ENCODE data around the gene ABCD2.

Gene ABCD2

DNA sequence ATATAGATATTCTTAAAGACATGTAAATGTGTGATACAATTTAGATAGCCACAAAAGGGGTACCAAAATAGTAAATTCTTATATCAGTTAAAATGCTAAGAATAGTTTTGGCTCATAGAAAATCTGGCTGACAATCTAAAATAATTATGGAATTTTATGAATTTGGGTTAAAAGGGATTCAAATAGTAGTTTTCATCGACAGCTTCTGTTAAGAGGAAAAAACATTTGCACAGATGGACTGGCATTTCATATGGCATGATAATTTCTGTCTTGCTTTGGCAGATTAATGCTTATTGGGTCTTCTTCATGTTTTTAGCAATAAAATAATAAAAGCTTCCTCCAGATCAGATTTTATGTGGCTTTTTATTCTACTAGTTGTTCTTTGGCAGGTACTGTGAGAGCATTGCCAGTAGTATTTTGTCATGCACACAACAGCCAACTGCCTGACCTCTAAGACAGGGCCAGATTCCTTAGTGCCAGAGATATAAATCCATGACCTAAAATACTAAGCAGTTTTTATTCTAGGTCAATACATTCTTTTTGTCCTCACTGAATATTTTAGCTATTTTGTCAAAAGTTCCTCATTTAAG, 9.1 kb downstream of the ABCD2 start:
- Histone ChIP-seq H3K9ac (ENCODE audit: low read length) (no peak overlapping the region), H2AK5ac (ENCODE audit: low read length, severe bottlenecking) (no peak overlapping the region), H3K9me3 (ENCODE audit: control insufficient read depth, low read length) (no peaks in the 10 kb centered on the region), H2BK120ac (ENCODE audit: low read depth, low read length) (no peak overlapping the region), H3K27me3 (ENCODE audit: control insufficient read depth in 1 of 2, insufficient read depth in 1 of 2, low read length in 2 of 2) (no peaks in the 10 kb centered on the region), H3K4me2 (ENCODE audit: low read length, poor library complexity, severe bottlenecking) (no peak overlapping the region), H2BK12ac (ENCODE audit: low read length in 2 of 2) (no peak overlapping the region), H2BK5ac (ENCODE audit: low read depth, low read length, poor library complexity, severe bottlenecking) (no peak overlapping the region), H3K18ac (ENCODE audit: low read depth in 1 of 2, low read length in 2 of 2) (no peak overlapping the region), H2BK15ac (ENCODE audit: low read depth, poor library complexity, severe bottlenecking) (no peak overlapping the region), H3K4me3 (ENCODE audit: insufficient read depth in 1 of 2, low read depth in 1 of 2, low read length in 2 of 2) (no peak overlapping the region), H2AFZ (ENCODE audit: low read depth, low read length) (no peak overlapping the region), H3K4me1 (ENCODE audit: control insufficient read depth, insufficient read depth, low read depth, low read length) (no peaks in the 10 kb centered on the region), H3K4ac (ENCODE audit: low read depth in 1 of 2, low read length in 2 of 2) (no peak overlapping the region), H3K14ac (ENCODE audit: low read length in 2 of 2) (no peak overlapping the region), H3K79me1 (replicated peaks; ENCODE audit: low read length, poor library complexity, severe bottlenecking) (no peaks in the 10 kb centered on the region), H4K91ac (ENCODE audit: low read length) (no peak overlapping the region), H4K8ac (ENCODE audit: low read length) (no peak overlapping the region), H3K36me3 (ENCODE audit: control insufficient read depth in 1 of 2, insufficient read depth in 2 of 2, low read depth in 1 of 2, low read length in 2 of 2) (no peaks in the 10 kb centered on the region), H3K27ac (ENCODE audit: low read length, poor library complexity, severe bottlenecking) (no peak overlapping the region), H3K23ac (ENCODE audit: low read length in 2 of 2) (no peak overlapping the region)
- DNase-seq = no peak
- 100% methylated on average over 1 of the region's 1 CpG for WGBS

DNA sequence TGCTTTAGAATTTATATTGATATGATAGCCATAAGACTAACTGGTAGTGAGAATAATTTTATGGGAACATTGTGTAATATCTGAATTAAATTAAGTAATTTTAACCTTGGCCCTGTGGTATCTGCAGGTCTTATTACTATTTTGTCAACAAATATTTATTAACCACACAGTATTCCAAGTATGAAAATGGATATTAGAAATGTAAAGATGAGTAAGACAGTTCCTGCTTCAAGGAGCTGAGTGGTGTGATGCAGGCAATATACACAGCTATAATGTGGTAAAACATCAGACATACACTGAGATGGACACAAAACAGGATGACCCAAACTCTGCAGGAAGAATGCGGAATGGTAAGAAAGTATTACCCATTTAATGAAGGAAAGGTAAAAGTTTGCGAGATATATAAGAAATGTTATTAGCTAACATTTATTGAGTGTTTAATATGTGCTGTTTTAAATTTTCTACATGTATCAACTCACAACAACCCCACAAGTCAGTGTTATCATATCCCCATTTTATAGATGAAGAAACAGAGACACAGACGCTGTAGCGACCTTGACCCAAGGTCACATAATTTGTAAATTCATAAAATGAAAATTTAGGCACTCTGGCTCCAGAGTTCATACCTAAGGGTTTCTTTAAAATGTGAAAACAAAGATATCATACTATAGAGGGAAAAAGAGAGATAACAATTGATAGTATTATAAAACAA, 12.7 kb downstream of the ABCD2 start:
- Histone ChIP-seq H3K14ac (ENCODE audit: low read length in 2 of 2) (no peak overlapping the region), H3K36me3 (ENCODE audit: control insufficient read depth in 1 of 2, insufficient read depth in 2 of 2, low read depth in 1 of 2, low read length in 2 of 2) (no peaks in the 10 kb centered on the region), H2AFZ (ENCODE audit: low read depth, low read length) (no peak overlapping the region), H3K9me3 (ENCODE audit: control insufficient read depth, low read length) (no peaks in the 10 kb centered on the region), H3K27me3 (ENCODE audit: control insufficient read depth in 1 of 2, insufficient read depth in 1 of 2, low read length in 2 of 2) (no peaks in the 10 kb centered on the region), H2BK5ac (ENCODE audit: low read depth, low read length, poor library complexity, severe bottlenecking) (no peak overlapping the region), H4K8ac (ENCODE audit: low read length) (no peak overlapping the region), H3K27ac (ENCODE audit: low read length, poor library complexity, severe bottlenecking) (no peak overlapping the region), H2AK5ac (ENCODE audit: low read length, severe bottlenecking) (no peak overlapping the region), H3K23ac (ENCODE audit: low read length in 2 of 2) (no peak overlapping the region), H3K4me1 (ENCODE audit: control insufficient read depth, insufficient read depth, low read depth, low read length) (no peaks in the 10 kb centered on the region), H2BK15ac (ENCODE audit: low read depth, poor library complexity, severe bottlenecking) (no peak overlapping the region), H4K91ac (ENCODE audit: low read length) (no peak overlapping the region), H3K4ac (ENCODE audit: low read depth in 1 of 2, low read length in 2 of 2) (no peak overlapping the region), H3K4me2 (ENCODE audit: low read length, poor library complexity, severe bottlenecking) (no peak overlapping the region), H3K4me3 (ENCODE audit: insufficient read depth in 1 of 2, low read depth in 1 of 2, low read length in 2 of 2) (no peak overlapping the region), H2BK120ac (ENCODE audit: low read depth, low read length) (no peak overlapping the region), H3K18ac (ENCODE audit: low read depth in 1 of 2, low read length in 2 of 2) (no peak overlapping the region), H2BK12ac (ENCODE audit: low read length in 2 of 2) (no peak overlapping the region), H3K9ac (ENCODE audit: low read length) (no peak overlapping the region), H3K79me1 (replicated peaks; ENCODE audit: low read length, poor library complexity, severe bottlenecking) (no peaks in the 10 kb centered on the region)
- DNase-seq = no peak
- 100% methylated on average over 2 of the region's 4 CpGs for whole genome bisulfite sequencing

DNA sequence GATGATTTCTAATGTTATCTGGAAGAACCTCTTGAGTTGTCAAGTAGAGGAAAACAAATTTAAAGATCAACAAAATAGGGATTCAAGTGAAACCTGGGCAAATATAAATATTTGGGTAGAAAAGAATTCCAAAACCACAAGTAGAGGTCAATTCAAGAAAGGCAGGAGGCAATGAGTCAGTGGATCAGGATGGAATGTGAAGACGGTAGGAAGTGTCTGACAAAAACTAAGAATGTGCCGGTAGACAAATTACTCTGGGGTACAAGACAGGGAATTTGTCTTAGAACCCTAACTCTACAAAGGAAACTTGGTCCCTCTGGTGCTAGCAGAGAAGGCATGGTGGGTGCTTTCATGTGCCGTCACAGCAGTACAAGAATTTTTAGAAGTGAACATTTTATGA, 13.6 kb downstream of the ABCD2 start:
- H3K27ac ChIP-seq (ENCODE audit: low read length, poor library complexity, severe bottlenecking) = peak overlapping the region; percentile 76
- no peak overlapping the region for H3K4me2 ChIP-seq (ENCODE audit: low read length, poor library complexity, severe bottlenecking)

GRCh38 chr12:39605501-39605900, 14.1 kb downstream of the ABCD2 start:
- H3K4ac ChIP-seq (ENCODE audit: low read depth in 1 of 2, low read length in 2 of 2) = no peak overlapping the region
- no peak overlapping the region for H3K4me3 ChIP-seq (ENCODE audit: insufficient read depth in 1 of 2, low read depth in 1 of 2, low read length in 2 of 2)
- H3K14ac ChIP-seq (ENCODE audit: low read length in 2 of 2) = no peak overlapping the region
- H3K9ac ChIP-seq (ENCODE audit: low read length) = no peak overlapping the region
- no peak overlapping the region for H2BK12ac ChIP-seq (ENCODE audit: low read length in 2 of 2)
- no peaks in the 10 kb centered on the region for H3K36me3 ChIP-seq (ENCODE audit: control insufficient read depth in 1 of 2, insufficient read depth in 2 of 2, low read depth in 1 of 2, low read length in 2 of 2)
- H3K9me3 ChIP-seq (ENCODE audit: control insufficient read depth, low read length) = no peaks in the 10 kb centered on the region
- no peak overlapping the region for H2BK15ac ChIP-seq (ENCODE audit: low read depth, poor library complexity, severe bottlenecking)
- peak; percentile 45 for DNase-seq
- no peak overlapping the region for H3K4me2 ChIP-seq (ENCODE audit: low read length, poor library complexity, severe bottlenecking)
- H2AK5ac ChIP-seq (ENCODE audit: low read length, severe bottlenecking) = no peak overlapping the region
- H4K91ac ChIP-seq (ENCODE audit: low read length) = no peak overlapping the region
- no peaks in the 10 kb centered on the region for H3K27me3 ChIP-seq (ENCODE audit: control insufficient read depth in 1 of 2, insufficient read depth in 1 of 2, low read length in 2 of 2)
- H3K4me1 ChIP-seq (ENCODE audit: control insufficient read depth, insufficient read depth, low read depth, low read length) = no peaks in the 10 kb centered on the region
- H3K27ac ChIP-seq (ENCODE audit: low read length, poor library complexity, severe bottlenecking) = peak overlapping the region; percentile 40
- no peak overlapping the region for H4K8ac ChIP-seq (ENCODE audit: low read length)
- no peak overlapping the region for H2AFZ ChIP-seq (ENCODE audit: low read depth, low read length)
- no peak overlapping the region for H2BK120ac ChIP-seq (ENCODE audit: low read depth, low read length)
- no peak overlapping the region for H2BK5ac ChIP-seq (ENCODE audit: low read depth, low read length, poor library complexity, severe bottlenecking)
- no CpG with 5 or more reads among the region's 1 CpG for WGBS
- no peaks in the 10 kb centered on the region for H3K79me1 ChIP-seq (replicated peaks; ENCODE audit: low read length, poor library complexity, severe bottlenecking)
- no peak overlapping the region for H3K18ac ChIP-seq (ENCODE audit: low read depth in 1 of 2, low read length in 2 of 2)
- H3K23ac ChIP-seq (ENCODE audit: low read length in 2 of 2) = no peak overlapping the region

More for the DNA sequence above, 13.6 kb downstream of the ABCD2 start:
- Histone ChIP-seq H3K27me3 (ENCODE audit: control insufficient read depth in 1 of 2, insufficient read depth in 1 of 2, low read length in 2 of 2) (no peaks in the 10 kb centered on the region), H3K4me1 (ENCODE audit: control insufficient read depth, insufficient read depth, low read depth, low read length) (no peaks in the 10 kb centered on the region), H2BK5ac (ENCODE audit: low read depth, low read length, poor library complexity, severe bottlenecking) (no peak overlapping the region), H3K18ac (ENCODE audit: low read depth in 1 of 2, low read length in 2 of 2) (no peak overlapping the region), H2AK5ac (ENCODE audit: low read length, severe bottlenecking) (no peak overlapping the region), H3K79me1 (replicated peaks; ENCODE audit: low read length, poor library complexity, severe bottlenecking) (no peaks in the 10 kb centered on the region), H3K14ac (ENCODE audit: low read length in 2 of 2) (no peak overlapping the region), H3K23ac (ENCODE audit: low read length in 2 of 2) (no peak overlapping the region), H2BK120ac (ENCODE audit: low read depth, low read length) (no peak overlapping the region), H4K8ac (ENCODE audit: low read length) (no peak overlapping the region), H3K36me3 (ENCODE audit: control insufficient read depth in 1 of 2, insufficient read depth in 2 of 2, low read depth in 1 of 2, low read length in 2 of 2) (no peaks in the 10 kb centered on the region), H3K4ac (ENCODE audit: low read depth in 1 of 2, low read length in 2 of 2) (no peak overlapping the region), H3K9me3 (ENCODE audit: control insufficient read depth, low read length) (no peaks in the 10 kb centered on the region), H3K4me3 (ENCODE audit: insufficient read depth in 1 of 2, low read depth in 1 of 2, low read length in 2 of 2) (no peak overlapping the region), H2AFZ (ENCODE audit: low read depth, low read length) (no peak overlapping the region), H3K9ac (ENCODE audit: low read length) (no peak overlapping the region), H4K91ac (ENCODE audit: low read length) (no peak overlapping the region), H2BK15ac (ENCODE audit: low read depth, poor library complexity, severe bottlenecking) (no peak overlapping the region), H2BK12ac (ENCODE audit: low read length in 2 of 2) (no peak overlapping the region)
- 2% methylated on average over 3 of the region's 3 CpGs for WGBS
- DNase-seq = peak; percentile 63
